Measurements from ENCODE around the gene HCFC1R1. TPM values are rescaled to one million over a fixed set of nuclear protein-coding genes. Genes with fewer than 3 reads are reported as not detected.

Gene HCFC1R1
- total and polyA plus RNA-seq, 2 donors: 19.0 to 56.0 TPM

GRCh38 chr16:2981177-2981898 lies 42.4 kb downstream of the HCFC1R1 start:
- Histone ChIP-seq H3K4me3 (ENCODE audit: low read length in 2 of 2) (peak overlapping the region in 1 of 2 donors; percentile 92), H3K27me3 (ENCODE audit: control insufficient read depth in 2 of 2, insufficient read depth in 1 of 2, low read length in 1 of 2) (peaks cover 3 to 30% of the 10 kb centered on the region in 2 donors), H3K27ac (ENCODE audit: low read depth in 1 of 2, low read length in 1 of 2) (no peak overlapping the region), H3K9me3 (ENCODE audit: control insufficient read depth in 2 of 2, insufficient read depth in 1 of 2, low read length in 1 of 2) (peaks cover 0 to 4% of the 10 kb centered on the region in 2 donors), H3K4me1 (ENCODE audit: control insufficient read depth in 2 of 2, insufficient read depth in 2 of 2, low read length in 2 of 2) (peaks cover 7 to 34% of the 10 kb centered on the region in 2 donors), H3K36me3 (ENCODE audit: control insufficient read depth in 2 of 2, insufficient read depth in 2 of 2, low read length in 1 of 2) (peaks cover 14 to 19% of the 10 kb centered on the region in 2 donors)
- no peak for DNase-seq (ENCODE audit: low read depth in 6 of 9, low spot score in 9 of 9)
- 85% methylated on average over 33 of the region's 33 CpGs for WGBS

GRCh38 chr16:2980227-2981176 lies 43.2 kb downstream of the HCFC1R1 start, which contains the start of gene PKMYT1:
Gene PKMYT1, minus strand, starts transcription at chr16:2980446. Its CDS starts 789 bp downstream, at chr16:2979657.
- H3K4me1 ChIP-seq (ENCODE audit: control insufficient read depth in 2 of 2, insufficient read depth in 2 of 2, low read length in 2 of 2): peaks cover 7 to 34% of the 10 kb centered on the region in 2 donors
- H3K9me3 ChIP-seq (ENCODE audit: control insufficient read depth in 2 of 2, insufficient read depth in 1 of 2, low read length in 1 of 2): peaks cover 0 to 4% of the 10 kb centered on the region in 2 donors
- 7% methylated on average over 91 of the region's 91 CpGs for WGBS
- peak within 1 kb of the TSS; percentile 87 to 92 for H3K4me3 ChIP-seq (ENCODE audit: low read length in 2 of 2)
- peak in 8 of 9 donors; percentile 77 to 95 (median 90) for DNase-seq (ENCODE audit: low read depth in 6 of 9, low spot score in 9 of 9)
- peak within 1 kb of the TSS; percentile 82 to 89 for H3K27ac ChIP-seq (ENCODE audit: low read depth in 1 of 2, low read length in 1 of 2)
- peaks cover 22 to 28% of the 10 kb centered on the region in 2 donors for H3K36me3 ChIP-seq (ENCODE audit: control insufficient read depth in 2 of 2, insufficient read depth in 2 of 2, low read length in 1 of 2)
- H3K27me3 ChIP-seq (ENCODE audit: control insufficient read depth in 2 of 2, insufficient read depth in 1 of 2, low read length in 1 of 2): peaks cover 1 to 22% of the 10 kb centered on the region in 2 donors

- 12% methylated on average over 43 of the region's 43 CpGs for WGBS
- Histone ChIP-seq H3K4me1 (ENCODE audit: control insufficient read depth in 2 of 2, insufficient read depth in 2 of 2, low read length in 2 of 2) (peaks cover 7 to 34% of the 10 kb centered on the region in 2 donors), H3K4me3 (ENCODE audit: low read length in 2 of 2) (peak overlapping the region; percentile 87 to 92), H3K36me3 (ENCODE audit: control insufficient read depth in 2 of 2, insufficient read depth in 2 of 2, low read length in 1 of 2) (peaks cover 29 to 35% of the 10 kb centered on the region in 2 donors), H3K9me3 (ENCODE audit: control insufficient read depth in 2 of 2, insufficient read depth in 1 of 2, low read length in 1 of 2) (peaks cover 0 to 4% of the 10 kb centered on the region in 2 donors), H3K27me3 (ENCODE audit: control insufficient read depth in 2 of 2, insufficient read depth in 1 of 2, low read length in 1 of 2) (peaks cover 0 to 18% of the 10 kb centered on the region in 2 donors), H3K27ac (ENCODE audit: low read depth in 1 of 2, low read length in 1 of 2) (no peak overlapping the region)
- DNase-seq (ENCODE audit: low read depth in 6 of 9, low spot score in 9 of 9): peak in 1 of 9 donors; percentile 23
These were observed 44.0 kb downstream of the HCFC1R1 start for GRCh38 chr16:2979669-2980226.

GRCh38 chr16:2977440-2977839 lies 46.3 kb downstream of the HCFC1R1 start:
- 97% methylated on average over 6 of the region's 6 CpGs for WGBS
- no peak overlapping the region for H3K4me3 ChIP-seq (ENCODE audit: low read length in 2 of 2)
- H3K36me3 ChIP-seq (ENCODE audit: control insufficient read depth in 2 of 2, insufficient read depth in 2 of 2, low read length in 1 of 2): peaks cover 50 to 56% of the 10 kb centered on the region in 2 donors
- H3K9me3 ChIP-seq (ENCODE audit: control insufficient read depth in 2 of 2, insufficient read depth in 1 of 2, low read length in 1 of 2): peaks cover 0 to 9% of the 10 kb centered on the region in 2 donors
- no peak for DNase-seq (ENCODE audit: low read depth in 6 of 9, low spot score in 9 of 9)
- peaks cover 7 to 28% of the 10 kb centered on the region in 2 donors for H3K4me1 ChIP-seq (ENCODE audit: control insufficient read depth in 2 of 2, insufficient read depth in 2 of 2, low read length in 2 of 2)
- H3K27me3 ChIP-seq (ENCODE audit: control insufficient read depth in 2 of 2, insufficient read depth in 1 of 2, low read length in 1 of 2): peaks cover 0 to 4% of the 10 kb centered on the region in 2 donors
- no peak overlapping the region for H3K27ac ChIP-seq (ENCODE audit: low read depth in 1 of 2, low read length in 1 of 2)

GRCh38 chr16:2976673-2977072 lies 47.1 kb downstream of the HCFC1R1 start:
- Histone ChIP-seq H3K4me3 (ENCODE audit: low read length in 2 of 2) (no peak overlapping the region), H3K4me1 (ENCODE audit: control insufficient read depth in 2 of 2, insufficient read depth in 2 of 2, low read length in 2 of 2) (peaks cover 7 to 26% of the 10 kb centered on the region in 2 donors), H3K27me3 (ENCODE audit: control insufficient read depth in 2 of 2, insufficient read depth in 1 of 2, low read length in 1 of 2) (peaks cover 0 to 2% of the 10 kb centered on the region in 2 donors), H3K27ac (ENCODE audit: low read depth in 1 of 2, low read length in 1 of 2) (no peak overlapping the region), H3K36me3 (ENCODE audit: control insufficient read depth in 2 of 2, insufficient read depth in 2 of 2, low read length in 1 of 2) (peaks cover 53 to 63% of the 10 kb centered on the region in 2 donors), H3K9me3 (ENCODE audit: control insufficient read depth in 2 of 2, insufficient read depth in 1 of 2, low read length in 1 of 2) (peaks cover 0 to 9% of the 10 kb centered on the region in 2 donors)
- DNase-seq (ENCODE audit: low read depth in 6 of 9, low spot score in 9 of 9): no peak
- 98% methylated on average over 15 of the region's 15 CpGs for WGBS

DNA sequence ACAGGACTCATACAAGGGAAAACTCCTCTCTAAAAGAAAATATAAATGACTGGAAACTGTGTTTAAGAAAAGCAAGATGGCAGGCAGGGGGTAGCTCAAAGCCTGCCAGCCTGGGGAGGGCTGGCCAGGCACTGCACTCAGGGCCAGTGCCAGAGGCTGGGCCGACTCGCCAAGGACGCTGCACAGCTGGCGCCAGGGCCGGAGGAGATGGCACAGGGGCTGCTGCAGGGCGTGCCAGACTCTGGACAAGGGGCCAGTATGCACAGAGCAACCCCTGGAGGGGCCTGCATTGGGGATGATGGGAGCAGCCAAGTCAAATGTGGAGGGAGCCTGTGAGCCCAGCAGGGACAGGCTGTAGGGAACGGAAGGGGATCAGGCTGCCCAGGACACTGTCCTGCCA lies 47.5 kb downstream of the HCFC1R1 start:
- peaks cover 0 to 9% of the 10 kb centered on the region in 2 donors for H3K9me3 ChIP-seq (ENCODE audit: control insufficient read depth in 2 of 2, insufficient read depth in 1 of 2, low read length in 1 of 2)
- peaks cover 7 to 21% of the 10 kb centered on the region in 2 donors for H3K4me1 ChIP-seq (ENCODE audit: control insufficient read depth in 2 of 2, insufficient read depth in 2 of 2, low read length in 2 of 2)
- no peak overlapping the region for H3K4me3 ChIP-seq (ENCODE audit: low read length in 2 of 2)
- DNase-seq (ENCODE audit: low read depth in 6 of 9, low spot score in 9 of 9): no peak
- no peak overlapping the region for H3K27ac ChIP-seq (ENCODE audit: low read depth in 1 of 2, low read length in 1 of 2)
- peaks cover 53 to 67% of the 10 kb centered on the region in 2 donors for H3K36me3 ChIP-seq (ENCODE audit: control insufficient read depth in 2 of 2, insufficient read depth in 2 of 2, low read length in 1 of 2)
- 98% methylated on average over 7 of the region's 7 CpGs for WGBS
- H3K27me3 ChIP-seq (ENCODE audit: control insufficient read depth in 2 of 2, insufficient read depth in 1 of 2, low read length in 1 of 2): no peaks in the 10 kb centered on the region

- Histone ChIP-seq H3K4me3 (ENCODE audit: low read length in 2 of 2) (no peak overlapping the region), H3K4me1 (ENCODE audit: control insufficient read depth in 2 of 2, insufficient read depth in 2 of 2, low read length in 2 of 2) (peaks cover 11 to 24% of the 10 kb centered on the region in 2 donors), H3K36me3 (ENCODE audit: control insufficient read depth in 2 of 2, insufficient read depth in 2 of 2, low read length in 1 of 2) (peaks cover 53 to 71% of the 10 kb centered on the region in 2 donors), H3K9me3 (ENCODE audit: control insufficient read depth in 2 of 2, insufficient read depth in 1 of 2, low read length in 1 of 2) (peaks cover 0 to 9% of the 10 kb centered on the region in 2 donors), H3K27ac (ENCODE audit: low read depth in 1 of 2, low read length in 1 of 2) (no peak overlapping the region), H3K27me3 (ENCODE audit: control insufficient read depth in 2 of 2, insufficient read depth in 1 of 2, low read length in 1 of 2) (no peaks in the 10 kb centered on the region)
- 98% methylated on average over 28 of the region's 28 CpGs for WGBS
- no peak for DNase-seq (ENCODE audit: low read depth in 6 of 9, low spot score in 9 of 9)
These were observed 48.5 kb downstream of the HCFC1R1 start for GRCh38 chr16:2975161-2975795.

DNA sequence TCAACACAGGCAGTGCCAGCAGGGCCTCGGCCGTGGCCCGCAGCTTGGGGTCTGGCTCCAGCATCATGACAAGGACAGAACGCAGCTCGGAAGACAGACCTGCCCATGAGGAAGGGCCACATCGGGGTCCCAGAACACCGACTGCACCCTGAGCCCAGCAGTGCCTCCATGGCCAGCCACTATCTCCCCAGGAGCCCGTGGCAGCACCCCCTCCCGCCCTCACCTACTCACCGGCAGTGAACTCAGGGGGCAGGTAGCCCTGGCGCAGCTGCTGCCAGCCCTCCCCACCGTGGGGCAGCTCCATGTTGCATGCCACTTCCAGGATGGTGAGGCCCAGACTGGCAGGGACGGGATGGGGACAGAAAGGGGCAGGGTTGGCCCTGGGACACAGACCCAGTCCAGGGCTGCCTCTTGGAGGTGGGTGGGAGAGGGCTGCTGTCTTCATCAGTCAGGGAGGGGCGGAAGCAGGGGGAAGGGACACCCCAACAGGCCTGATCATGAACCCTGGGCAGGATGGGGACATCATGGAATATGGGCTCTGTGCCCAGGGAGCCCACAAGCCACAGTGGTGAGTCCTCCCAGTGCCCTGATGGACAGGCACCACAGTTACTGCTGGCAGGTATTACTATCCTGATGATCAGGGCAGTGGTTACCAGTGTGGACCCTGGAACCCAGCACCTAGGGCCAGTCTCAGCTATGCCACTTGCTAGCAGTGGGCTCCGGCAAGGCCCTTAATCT lies 49.3 kb downstream of the HCFC1R1 start:
- Histone ChIP-seq H3K9me3 (ENCODE audit: control insufficient read depth in 2 of 2, insufficient read depth in 1 of 2, low read length in 1 of 2) (peaks cover 0 to 9% of the 10 kb centered on the region in 2 donors), H3K4me3 (ENCODE audit: low read length in 2 of 2) (no peak overlapping the region), H3K27ac (ENCODE audit: low read depth in 1 of 2, low read length in 1 of 2) (no peak overlapping the region), H3K4me1 (ENCODE audit: control insufficient read depth in 2 of 2, insufficient read depth in 2 of 2, low read length in 2 of 2) (peaks cover 12 to 21% of the 10 kb centered on the region in 2 donors), H3K36me3 (ENCODE audit: control insufficient read depth in 2 of 2, insufficient read depth in 2 of 2, low read length in 1 of 2) (peaks cover 53 to 71% of the 10 kb centered on the region in 2 donors), H3K27me3 (ENCODE audit: control insufficient read depth in 2 of 2, insufficient read depth in 1 of 2, low read length in 1 of 2) (no peaks in the 10 kb centered on the region)
- DNase-seq (ENCODE audit: low read depth in 6 of 9, low spot score in 9 of 9): no peak
- 98% methylated on average over 15 of the region's 15 CpGs for WGBS

Measured in thymus (tissue), 11 donors.